Sigmoid colon (tissue), 7 donors: Measurements from ENCODE around the gene UTF1. TPM values are rescaled to one million over a fixed set of nuclear protein-coding genes. Genes with fewer than 3 reads are reported as not detected.

Source experiments
- DNase-seq: peaks from one replicate; pipeline ENCODE4 v3.0.0-alpha.2; 2019
- H3K27ac ChIP-seq, 4 donors: fragments of 200-600 bp; sonication (generic); one replicate each; pipeline ENCODE4 v1.5.1; 2016 to 2019; ENCODE audit warnings: mild to moderate bottlenecking in 1 of 4
- H3K27me3 ChIP-seq, 3 donors: fragments of 200-600 bp; sonication (generic); one replicate each; pipeline ENCODE4 v1.5.1; 2019; ENCODE audit warnings: mild to moderate bottlenecking in 1 of 3
- H3K36me3 ChIP-seq, 4 donors: fragments of 200-600 bp; sonication (generic); one replicate each; pipeline ENCODE4 v1.5.1; 2016 to 2019
- H3K4me1 ChIP-seq, 4 donors: fragments of 200-600 bp; sonication (generic); one replicate each; pipeline ENCODE4 v1.5.1; 2017 to 2019
- H3K4me3 ChIP-seq, 4 donors: fragments of 200-600 bp; sonication (generic); one replicate each; pipeline ENCODE4 v1.5.1; 2017 to 2019; ENCODE audit warnings: mild to moderate bottlenecking in 2 of 4, moderate library complexity in 1 of 4
- H3K9me3 ChIP-seq, 4 donors: fragments of 200-600 bp in 3 of 4; sonication (generic) in 3 of 4; one replicate each; pipeline versions ENCODE4 v1.5.1 to v1.6.1; 2013 to 2019
- EP300 ChIP-seq, 4 donors: sonication (generic); formaldehyde crosslinking; IDR thresholded peaks; one replicate each; pipeline ENCODE4 v1.6.1; 2017; ENCODE audit warnings: antibody characterized with exemption in 4 of 4
- POLR2A ChIP-seq, 2 donors: fragments of 450-650 bp; IDR thresholded peaks; one replicate each; pipeline ENCODE4 v1.6.1; 2016; ENCODE audit warnings: antibody characterized with exemption in 2 of 2, mild to moderate bottlenecking in 2 of 2, moderate library complexity in 2 of 2
- POLR2AphosphoS5 ChIP-seq, 4 donors: sonication (generic); formaldehyde crosslinking; IDR thresholded peaks; one replicate each; pipeline ENCODE4 v1.6.1; 2017; ENCODE audit warnings: antibody characterized with exemption in 4 of 4
- WGBS, 2 donors: extraction: QIAGEN DNeasy Blood & Tissue Kit; methylation state at CpG; one replicate each; pipeline ENCODE4 v1.1.7; 2013; 5-methylcytosine and 5-hydroxymethylcytosine counted together
- intact Hi-C: fragments of 100-400 bp; cut with DNase I; formaldehyde crosslinking; loops from one replicate; pipeline ENCODE4 v1.15.1; 2023
- polyA plus RNA-seq, 3 donors: library from polyadenylated mRNA; stranded (reverse); fragments of 200-250 nt; gene quantifications; one replicate each; pipeline ENCODE4 v1.2.3, GENCODE V29; 2013
- total RNA-seq, 4 donors: library from RNA; depleted of rRNA; stranded (reverse); fragments of >200 nt; gene quantifications; one replicate each; pipeline ENCODE4 v1.1.0, GENCODE V29; 2016
- TF ChIP-seq, protein P1 (sequence below), 4 experiments: fragments of 450-650 bp in 3 of 4; fragments of 200-600 bp in 1 of 4; IDR thresholded peaks; one replicate each; pipeline ENCODE4 v1.5.1; 2016 to 2019; ENCODE audit warnings: antibody characterized with exemption in 4 of 4, mild to moderate bottlenecking in 3 of 4, moderate library complexity in 2 of 4
- donor health status: healthy with polysubstance abuse.
- donor health status: Bipolar disorder and iron deficiency.
- donor health status: healthy.

UTF1 gene
- total and polyA plus RNA-seq, 7 donors, result not detected

DNA sequence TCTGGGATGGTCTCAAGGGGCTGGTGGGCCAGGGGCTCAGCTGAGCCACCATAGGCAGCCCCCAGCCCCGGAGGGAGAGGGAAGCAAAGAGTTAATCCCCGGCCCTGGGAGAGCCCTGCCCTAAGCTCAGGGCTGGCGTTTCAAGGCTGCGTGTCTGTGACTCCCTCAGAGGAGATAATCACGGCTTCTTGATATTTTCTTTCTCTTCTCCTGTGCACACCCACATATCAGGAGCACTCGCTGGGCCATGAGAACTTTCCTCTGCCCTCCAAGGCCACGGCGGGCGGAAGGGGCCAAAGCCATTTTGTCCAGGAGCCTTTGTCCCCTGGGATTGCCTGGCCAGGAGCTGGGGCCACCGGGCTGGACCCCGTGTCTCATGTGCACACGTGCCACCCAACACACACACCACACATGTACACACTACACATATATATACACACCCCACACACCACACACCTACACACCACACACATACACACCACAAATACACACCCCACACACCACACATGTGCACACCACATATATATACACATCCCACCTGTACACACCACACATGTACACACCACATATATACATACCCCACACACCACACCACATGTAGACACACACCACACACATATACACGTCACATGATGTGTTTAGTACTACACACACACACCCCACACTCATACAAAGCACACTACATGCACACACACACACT, 24.6 kb downstream of the UTF1 start:
- H3K27ac ChIP-seq, result no peak overlapping the region
- no peaks in the 10 kb centered on the region for H3K36me3 ChIP-seq
- intact Hi-C loops, result no loop called here
- no peaks in the 10 kb centered on the region for H3K9me3 ChIP-seq
- 58 to 74% methylated on average over 13 of the region's 13 CpGs for WGBS, 2 donors
- TF ChIP-seq, protein P1, sequence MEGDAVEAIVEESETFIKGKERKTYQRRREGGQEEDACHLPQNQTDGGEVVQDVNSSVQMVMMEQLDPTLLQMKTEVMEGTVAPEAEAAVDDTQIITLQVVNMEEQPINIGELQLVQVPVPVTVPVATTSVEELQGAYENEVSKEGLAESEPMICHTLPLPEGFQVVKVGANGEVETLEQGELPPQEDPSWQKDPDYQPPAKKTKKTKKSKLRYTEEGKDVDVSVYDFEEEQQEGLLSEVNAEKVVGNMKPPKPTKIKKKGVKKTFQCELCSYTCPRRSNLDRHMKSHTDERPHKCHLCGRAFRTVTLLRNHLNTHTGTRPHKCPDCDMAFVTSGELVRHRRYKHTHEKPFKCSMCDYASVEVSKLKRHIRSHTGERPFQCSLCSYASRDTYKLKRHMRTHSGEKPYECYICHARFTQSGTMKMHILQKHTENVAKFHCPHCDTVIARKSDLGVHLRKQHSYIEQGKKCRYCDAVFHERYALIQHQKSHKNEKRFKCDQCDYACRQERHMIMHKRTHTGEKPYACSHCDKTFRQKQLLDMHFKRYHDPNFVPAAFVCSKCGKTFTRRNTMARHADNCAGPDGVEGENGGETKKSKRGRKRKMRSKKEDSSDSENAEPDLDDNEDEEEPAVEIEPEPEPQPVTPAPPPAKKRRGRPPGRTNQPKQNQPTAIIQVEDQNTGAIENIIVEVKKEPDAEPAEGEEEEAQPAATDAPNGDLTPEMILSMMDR (IDR thresholded peaks at IDR 0.05), result no peak
- TF ChIP-seq EP300 (IDR thresholded peaks at IDR 0.05) (no peak), POLR2AphosphoS5 (IDR thresholded peaks at IDR 0.05) (no peak), POLR2A (IDR thresholded peaks at IDR 0.05) (no peak)
- peaks cover 0 to 32% (median 1%) of the 10 kb centered on the region in 3 donors for H3K27me3 ChIP-seq
- peaks cover 0 to 13% (median 11%) of the 10 kb centered on the region in 4 donors for H3K4me1 ChIP-seq
- H3K4me3 ChIP-seq, result no peak overlapping the region
- no peak for DNase-seq

- no peak overlapping the region for H3K27ac ChIP-seq
- WGBS, 2 donors, result 94% methylated on average over 15 of the region's 15 CpGs
Measured at GRCh38 chr10:133255323-133255722, 25.3 kb downstream of the UTF1 start.

DNA sequence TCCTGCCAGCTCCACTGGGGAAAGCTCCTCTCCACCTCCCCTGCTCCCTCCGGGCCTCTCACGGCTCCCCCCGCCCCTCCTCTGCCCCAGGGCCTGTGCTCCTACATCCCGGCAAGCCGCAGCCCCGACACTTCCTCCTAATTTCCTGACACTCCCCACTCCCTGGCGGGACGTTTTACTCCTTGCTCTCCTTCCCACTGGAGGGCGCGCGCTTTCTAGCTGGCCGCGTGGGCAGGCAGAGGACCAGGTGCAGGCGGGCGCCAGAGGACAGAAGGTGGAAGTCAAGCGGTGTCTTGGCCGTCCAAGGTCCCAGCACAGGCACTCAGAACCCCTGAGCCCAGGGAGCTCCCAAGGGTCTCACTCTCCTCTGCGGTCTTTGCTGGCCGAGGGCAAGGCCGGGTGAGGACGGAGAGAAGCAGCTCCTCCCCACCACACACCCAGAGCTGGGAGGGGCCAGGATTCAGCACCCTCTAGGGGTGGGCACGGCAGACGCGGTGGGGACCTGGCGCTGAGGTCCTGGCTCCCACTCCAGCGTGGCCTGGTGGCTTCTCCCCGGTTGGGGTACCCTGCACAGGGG, 27.6 kb downstream of the UTF1 start:
- peak; percentile 81 for DNase-seq

More at GRCh38 chr10:133255323-133255722, 25.3 kb downstream of the UTF1 start:
- Histone ChIP-seq H3K4me1 (peaks cover 0 to 18% (median 11%) of the 10 kb centered on the region in 4 donors), H3K27me3 (peaks cover 0 to 27% (median 0%) of the 10 kb centered on the region in 3 donors), H3K4me3 (no peak overlapping the region), H3K36me3 (no peaks in the 10 kb centered on the region), H3K9me3 (no peaks in the 10 kb centered on the region)
- DNase-seq, result no peak
- intact Hi-C loops, result no loop called here
- TF ChIP-seq POLR2AphosphoS5 (IDR thresholded peaks at IDR 0.05), result no peak
- TF ChIP-seq EP300 (IDR thresholded peaks at IDR 0.05), result no peak
- TF ChIP-seq, protein P1 (IDR thresholded peaks at IDR 0.05), result no peak
- TF ChIP-seq POLR2A (IDR thresholded peaks at IDR 0.05), result no peak

DNA sequence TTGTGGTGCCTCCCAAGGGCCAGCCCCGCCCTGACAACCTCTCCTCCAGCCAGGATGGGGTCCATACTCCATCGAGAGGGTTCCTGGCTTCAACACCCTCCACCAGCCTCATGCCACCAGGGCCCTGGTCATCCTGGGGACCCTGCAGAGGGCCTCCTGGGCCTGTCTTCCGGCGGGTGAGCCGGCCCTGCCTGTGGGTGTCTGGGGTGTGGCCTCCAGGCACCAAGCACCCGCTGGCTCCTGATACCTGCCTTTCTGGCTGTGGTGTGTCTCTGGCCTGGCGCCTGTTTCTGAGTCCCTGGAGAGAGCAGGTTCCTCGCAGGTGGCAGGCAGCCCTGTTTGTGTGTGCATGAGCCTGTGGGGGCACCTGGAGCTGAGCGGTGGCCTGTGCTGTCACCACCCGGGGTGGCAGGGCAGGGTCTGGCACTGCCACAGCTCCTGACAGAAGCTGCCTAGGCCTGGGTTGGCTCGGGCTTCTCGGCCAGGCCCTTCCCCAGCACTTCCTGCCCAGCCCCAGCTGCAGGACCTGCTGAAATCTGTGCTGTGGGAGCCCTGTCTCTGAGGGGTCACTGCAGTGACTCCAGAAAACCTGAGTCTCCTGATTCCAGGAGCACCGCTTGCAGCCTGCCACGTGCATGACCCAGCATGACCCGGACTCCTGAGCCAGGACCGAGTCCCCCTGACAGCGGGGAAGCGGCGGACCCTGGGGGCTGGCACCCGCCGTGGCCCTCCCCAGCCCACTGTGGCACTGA, 28.2 kb downstream of the UTF1 start:
- Histone ChIP-seq H3K4me3 (no peak overlapping the region), H3K27me3 (peaks cover 0 to 9% (median 0%) of the 10 kb centered on the region in 3 donors), H3K9me3 (no peaks in the 10 kb centered on the region), H3K36me3 (no peaks in the 10 kb centered on the region), H3K27ac (peak overlapping the region; percentile 9 to 70 (median 41)), H3K4me1 (peaks cover 0 to 38% (median 27%) of the 10 kb centered on the region in 4 donors)
- WGBS, 2 donors, result 42 to 44% methylated on average over 21 of the region's 21 CpGs
- intact Hi-C loops, result no loop called here
- no peak for DNase-seq
- TF ChIP-seq POLR2AphosphoS5 (IDR thresholded peaks at IDR 0.05) (no peak), EP300 (IDR thresholded peaks at IDR 0.05) (no peak), POLR2A (IDR thresholded peaks at IDR 0.05) (no peak)
- TF ChIP-seq, protein P1 (IDR thresholded peaks at IDR 0.05), result no peak

More for the DNA sequence above, 27.6 kb downstream of the UTF1 start:
- Histone ChIP-seq H3K4me1 (peaks cover 0 to 34% (median 26%) of the 10 kb centered on the region in 4 donors), H3K4me3 (peak overlapping the region in 2 of 4 donors; percentile 23 to 29), H3K36me3 (no peaks in the 10 kb centered on the region), H3K27ac (peak overlapping the region; percentile 9 to 70 (median 41)), H3K9me3 (no peaks in the 10 kb centered on the region), H3K27me3 (peaks cover 0 to 10% (median 0%) of the 10 kb centered on the region in 3 donors)
- intact Hi-C loops, result no loop called here
- no peak for TF ChIP-seq POLR2A (IDR thresholded peaks at IDR 0.05)
- TF ChIP-seq EP300 (IDR thresholded peaks at IDR 0.05), result no peak
- peak in 1 of 4 donors; percentile 8 for TF ChIP-seq POLR2AphosphoS5 (IDR thresholded peaks at IDR 0.05)
- TF ChIP-seq, protein P1 (IDR thresholded peaks at IDR 0.05), result peak in 1 of 4 experiments; percentile 18
- WGBS, 2 donors, result 4 to 6% methylated on average over 27 of the region's 27 CpGs
